ENCODE results near the gene SOWAHA.

- TF ChIP-seq EZH2 (IDR thresholded peaks at IDR 0.05; ENCODE audit: borderline replicate concordance, low read depth, low read length, poor library complexity, severe bottlenecking) (no peak), CTCF (conservative IDR thresholded peaks at IDR 0.05; ENCODE audit: low read depth, low read length) (no peak)
Measured at GRCh38 chr5:132773601-132774355, 39.3 kb upstream of the SOWAHA start.

Data from A673 (cell line).